IMR-90 (cell line): ENCODE measurements around the gene MRPL44. TPM values are rescaled to one million over a fixed set of nuclear protein-coding genes. Genes with fewer than 3 reads are reported as not detected.

Source experiments
- ATAC-seq: fragments of 200-7000 bp; cut with Tn5 transposase; 2 replicates; pipeline ENCODE4 v1.9.1; 2020; ENCODE audit warnings: low read depth, mild to moderate bottlenecking, moderate library complexity
- BruUV-seq: library from RNA; stranded (reverse); fragments of 400-500 nt; replicated peaks from 2 replicates; lab custom pipeline; 2021; lab: Mats Ljungman, UMichigan
- CTCF ChIA-PET: fragments of 300-600 bp; formaldehyde crosslinking; extraction: SDS; loops from one replicate; lab custom pipeline; 2021; ENCODE audit warnings: antibody characterized with exemption; lab: Yijun Ruan, JAX
- POLR2A ChIA-PET: fragments of 300-600 bp; sonication (Branson Sonifier 250); formaldehyde crosslinking; loops from one replicate; lab custom pipeline; 2022; ENCODE audit warnings: antibody characterized with exemption; ENCODE audit not compliant: unreplicated experiment; lab: Charles Lee
- DNase-seq: peaks from one replicate; pipeline ENCODE4 v3.0.0; 2013
- H2AFZ ChIP-seq: replicated peaks from 2 replicates; pipeline ENCODE3; 2013; ENCODE audit warnings: low read length, mild to moderate bottlenecking; ENCODE audit not compliant: poor library complexity
- H2AK5ac ChIP-seq: 2 replicates; pipeline ENCODE4 v1.6.1; 2013; ENCODE audit warnings: low read depth, low read length, inconsistent platforms
- H2AK9ac ChIP-seq: replicated peaks from 2 replicates; pipeline ENCODE3; 2013; ENCODE audit warnings: mild to moderate bottlenecking, low read depth, low read length, moderate library complexity; ENCODE audit not compliant: poor library complexity
- H2BK120ac ChIP-seq: 2 replicates; pipeline ENCODE4 v1.6.1; 2013; ENCODE audit warnings: low read depth, low read length, inconsistent platforms
- H2BK15ac ChIP-seq: 3 replicates; pipeline ENCODE4 v1.6.1; 2013; ENCODE audit warnings: low read depth, low read length, inconsistent platforms
- H2BK20ac ChIP-seq: 2 replicates; pipeline ENCODE4 v1.6.1; 2013; ENCODE audit warnings: low read depth, mild to moderate bottlenecking, inconsistent platforms, low read length, moderate library complexity
- H2BK5ac ChIP-seq: 2 replicates; pipeline ENCODE4 v1.6.1; 2013; ENCODE audit warnings: mild to moderate bottlenecking, low read depth, low read length, inconsistent platforms; ENCODE audit not compliant: poor library complexity, severe bottlenecking
- H3K14ac ChIP-seq: replicated peaks from 2 replicates; pipeline ENCODE4 v1.6.1; 2013; ENCODE audit warnings: low read depth, low read length, inconsistent platforms
- H3K18ac ChIP-seq: 2 replicates; pipeline ENCODE4 v1.6.1; 2013; ENCODE audit warnings: low read depth, low read length, control low read depth
- H3K23ac ChIP-seq: 2 replicates; pipeline ENCODE4 v1.6.1; 2013; ENCODE audit warnings: low read depth, low read length, inconsistent platforms
- H3K27ac ChIP-seq: 2 replicates; pipeline ENCODE4 v1.5.1; 2013; ENCODE audit warnings: mild to moderate bottlenecking, control low read depth, low read length; ENCODE audit not compliant: insufficient read depth
- H3K27me3 ChIP-seq: 2 replicates; pipeline ENCODE4 v1.6.1; 2013; ENCODE audit warnings: low read length; ENCODE audit not compliant: control insufficient read depth, insufficient read depth
- H3K36me3 ChIP-seq: 2 replicates; pipeline ENCODE4 v1.6.1; 2013; ENCODE audit warnings: low read length, mixed read lengths; ENCODE audit not compliant: control insufficient read depth, insufficient read depth
- H3K4ac ChIP-seq: 2 replicates; pipeline ENCODE4 v1.6.1; 2013; ENCODE audit warnings: low read depth, low read length, inconsistent platforms
- H3K4me1 ChIP-seq: 2 replicates; pipeline ENCODE4 v1.6.1; 2013; ENCODE audit warnings: low read length, mixed read lengths; ENCODE audit not compliant: control insufficient read depth, insufficient read depth
- H3K4me2 ChIP-seq: 2 replicates; pipeline ENCODE4 v1.6.1; 2013; ENCODE audit warnings: low read depth, mild to moderate bottlenecking, control low read depth, low read length, moderate library complexity
- H3K4me3 ChIP-seq: 2 replicates; pipeline ENCODE4 v1.5.1; 2013; ENCODE audit warnings: low read depth, mild to moderate bottlenecking, control low read depth, low read length, moderate library complexity; ENCODE audit not compliant: insufficient read depth
- H3K56ac ChIP-seq: 2 replicates; pipeline ENCODE4 v1.6.1; 2013; ENCODE audit warnings: low read length, inconsistent platforms; ENCODE audit not compliant: insufficient read depth; ENCODE audit errors: extremely low read depth
- H3K79me1 ChIP-seq, 2 experiments: 2 replicates each; pipeline ENCODE4 v1.6.1; 2013; ENCODE audit warnings: low read length in 2 of 2, inconsistent platforms in 1 of 2, low read depth in 1 of 2
- H3K9ac ChIP-seq: 2 replicates; pipeline ENCODE4 v1.6.1; 2013; ENCODE audit warnings: low read depth, low read length, control low read depth
- H3K9me1 ChIP-seq: 2 replicates; pipeline ENCODE4 v1.6.1; 2013; ENCODE audit warnings: low read length, inconsistent platforms; ENCODE audit not compliant: insufficient read depth
- H3K9me3 ChIP-seq: 2 replicates; pipeline ENCODE4 v1.6.1; 2013; ENCODE audit warnings: low read length; ENCODE audit not compliant: control insufficient read depth, insufficient read depth
- H4K20me1 ChIP-seq: 2 replicates; pipeline ENCODE4 v1.6.1; 2013; ENCODE audit warnings: low read length, inconsistent platforms; ENCODE audit not compliant: insufficient read depth
- H4K5ac ChIP-seq: 2 replicates; pipeline ENCODE4 v1.6.1; 2013; ENCODE audit warnings: mild to moderate bottlenecking, low read depth, low read length, control low read depth
- H4K8ac ChIP-seq, 2 experiments: 2 replicates each; pipeline ENCODE4 v1.6.1; 2013; ENCODE audit warnings: low read depth in 2 of 2, low read length in 2 of 2, control low read depth in 1 of 2, inconsistent platforms in 1 of 2
- H4K91ac ChIP-seq: 2 replicates; pipeline ENCODE4 v1.6.1; 2013; ENCODE audit warnings: low read depth, low read length, inconsistent platforms; ENCODE audit not compliant: insufficient read depth
- BHLHE40 ChIP-seq: fragments of 150-350 bp; IDR thresholded peaks from 2 replicates; pipeline ENCODE4 v1.6.1; 2016; ENCODE audit warnings: mild to moderate bottlenecking, low read depth, low read length
- CEBPB ChIP-seq: IDR thresholded peaks from 2 replicates; pipeline ENCODE4 v1.6.1; 2012; ENCODE audit warnings: low read depth, low read length, improper control_type of control experiment
- CHD1 ChIP-seq: IDR thresholded peaks from 2 replicates; pipeline ENCODE4 v1.6.1; 2012; ENCODE audit warnings: low read depth, low read length, improper control_type of control experiment
- CTCF ChIP-seq: conservative IDR thresholded peaks from 2 replicates; pipeline ENCODE4 v1.5.1; 2012; ENCODE audit warnings: mild to moderate bottlenecking, low read depth, low read length, improper control_type of control experiment
- ELK1 ChIP-seq: fragments of 150-350 bp; IDR thresholded peaks from 2 replicates; pipeline ENCODE4 v1.6.1; 2016; ENCODE audit warnings: low read depth, mild to moderate bottlenecking, low read length, moderate library complexity, borderline replicate concordance
- FOS ChIP-seq: fragments of 150-350 bp; IDR thresholded peaks from 2 replicates; pipeline ENCODE4 v1.6.1; 2016; ENCODE audit warnings: low read depth, low read length
- MAFK ChIP-seq: IDR thresholded peaks from 2 replicates; pipeline ENCODE4 v1.6.1; 2012; ENCODE audit warnings: low read depth, low read length, improper control_type of control experiment
- MAZ ChIP-seq: IDR thresholded peaks from 2 replicates; pipeline ENCODE4 v1.6.1; 2012; ENCODE audit warnings: low read depth, mild to moderate bottlenecking, low read length, improper control_type of control experiment, moderate library complexity, borderline replicate concordance
- MXI1 ChIP-seq: IDR thresholded peaks from 2 replicates; pipeline ENCODE4 v1.6.1; 2012; ENCODE audit warnings: low read depth, mild to moderate bottlenecking, low read length, moderate library complexity, borderline replicate concordance
- NFE2L2 ChIP-seq: fragments of 150-350 bp; IDR thresholded peaks from 2 replicates; pipeline ENCODE4 v1.6.1; 2016; ENCODE audit warnings: low read depth, mild to moderate bottlenecking, low read length
- POLR2A ChIP-seq: IDR thresholded peaks from 2 replicates; pipeline ENCODE4 v1.6.1; 2012; ENCODE audit warnings: mild to moderate bottlenecking, low read depth, low read length
- RAD21 ChIP-seq: IDR thresholded peaks from 2 replicates; pipeline ENCODE4 v1.6.1; 2012; ENCODE audit warnings: low read length, improper control_type of control experiment
- RCOR1 ChIP-seq: IDR thresholded peaks from 2 replicates; pipeline ENCODE4 v1.6.1; 2012; ENCODE audit warnings: mild to moderate bottlenecking, low read length, improper control_type of control experiment; ENCODE audit not compliant: insufficient replicate concordance
- RFX5 ChIP-seq: IDR thresholded peaks from 2 replicates; pipeline ENCODE4 v1.8.0; 2012; ENCODE audit warnings: low read depth, mild to moderate bottlenecking, low read length, moderate library complexity
- SMC3 ChIP-seq: fragments of 150-350 bp; IDR thresholded peaks from 2 replicates; pipeline ENCODE4 v1.6.1; 2016; ENCODE audit warnings: low read depth, mild to moderate bottlenecking, antibody characterized with exemption, low read length, moderate library complexity
- USF2 ChIP-seq: fragments of 150-350 bp; IDR thresholded peaks from 2 replicates; pipeline ENCODE4 v1.6.1; 2017; ENCODE audit warnings: mild to moderate bottlenecking, antibody characterized with exemption, low read length, low read depth
- WGBS, 2 experiments: methylation state at CpG; one replicate each; pipeline versions ENCODE4 v1.1.5 to v1.1.7; 2013; ENCODE audit warnings: missing lambda C conversion rate in 2 of 2; ENCODE audit not compliant: insufficient read length in 1 of 2; ENCODE audit errors: extremely low coverage in 2 of 2; 5-methylcytosine and 5-hydroxymethylcytosine counted together
- dilution Hi-C: fragments of 300-500 bp; cut with HindIII; formaldehyde crosslinking; loops from one replicate; pipeline ENCODE4 v1.14.3; 2018; ENCODE audit warnings: low sequenced_read_pairs; ENCODE audit not compliant: unreplicated experiment
- in situ Hi-C: fragments of 300-500 bp; cut with MboI; formaldehyde crosslinking; loops from 3 replicates; pipeline ENCODE4 v1.14.3; 2019; ENCODE audit warnings: low sequenced_read_pairs, inconsistent platforms, mixed read lengths
- intact Hi-C: fragments of 100-400 bp; cut with micrococcal nuclease; formaldehyde crosslinking; loops from 2 replicates; pipeline ENCODE4 v1.10.0; 2022
- polyA plus RNA-seq, 3 experiments: library from polyadenylated mRNA; depleted of rRNA; stranded (reverse); fragments of >200 nt; gene quantifications; 2 replicates each; pipeline ENCODE4 v1.2.3, GENCODE V29; 2012; ENCODE audit warnings: low replicate concordance in 1 of 3
- total RNA-seq: library from RNA; depleted of rRNA; stranded (reverse); fragments of >200 nt; gene quantifications from 2 replicates; pipeline ENCODE4 v1.2.3, GENCODE V29; 2012

Gene MRPL44
- total and polyA plus RNA-seq, 2 of the 4 experiments (the other 2 are of a cell fraction) = 18.6 to 20.1 TPM

- no TSS peak for BruUV-seq
- in situ Hi-C loops = no loop called here
These were observed 14.1 kb upstream of the MRPL44 start for GRCh38 chr2:223943135-223943534.

More at GRCh38 chr2:223943135-223943534, 14.1 kb upstream of the MRPL44 start:
- Histone ChIP-seq H3K9me3 (no peaks in the 10 kb centered on the region), H3K4me1 (peaks cover 9% of the 10 kb centered on the region), H3K9ac (peak overlapping the region; percentile 94), H3K27me3 (no peaks in the 10 kb centered on the region), H3K14ac (peak overlapping the region; percentile 96), H2AFZ (no peak overlapping the region), H3K23ac (peak overlapping the region; percentile 92), H3K4me3 (peak overlapping the region; percentile 91), H4K91ac (peak overlapping the region; percentile 84), H2BK20ac (peak overlapping the region; percentile 61), H3K18ac (no peak overlapping the region), H3K27ac (peak overlapping the region; percentile 78), H3K56ac (peak overlapping the region; percentile 36; the same call in 1 of the 2 replicates), H3K36me3 (no peaks in the 10 kb centered on the region), H3K79me1 (peaks cover 18 to 46% of the 10 kb centered on the region in 2 experiments), H3K4ac (peak overlapping the region; percentile 92), H3K9me1 (peaks cover 15% of the 10 kb centered on the region), H2BK15ac (peak overlapping the region; percentile 32; the same call in 2 of the 3 replicates), H2AK5ac (peak overlapping the region; percentile 84; the same call in 1 of the 2 replicates), H3K4me2 (peak overlapping the region; percentile 95), H2AK9ac (peak overlapping the region; percentile 21), H4K5ac (peak overlapping the region; percentile 12; the same call in 1 of the 2 replicates), H4K8ac (peak overlapping the region; percentile 15 to 72; a peak in 3 of 4 replicates), H2BK120ac (peak overlapping the region; percentile 92), H2BK5ac (peak overlapping the region; percentile 97), H4K20me1 (peaks cover 26% of the 10 kb centered on the region)
- DNase-seq (no peak), ATAC-seq (no peak)
- WGBS, 2 experiments = no CpG with 5 or more reads among the region's 1 CpG
- ChIA-PET POLR2A (interaction anchor here (0.6 kb wide), 1 partner anchor 342 kb away, joined by 3 read pairs; no protein-coding TSS in a partner anchor), CTCF (interaction anchor here (0.7 kb wide), 1 partner anchor 46 kb away, joined by 3 read pairs; no protein-coding TSS in a partner anchor)
- intact Hi-C loops (loop anchor here (10.0 kb wide), 1 partner anchor 248 kb away; no protein-coding TSS in a partner anchor), dilution Hi-C loops (no loop called here)
- TF ChIP-seq CHD1 (no peak), SMC3 (no peak), BHLHE40 (no peak), USF2 (no peak), NFE2L2 (no peak), POLR2A (no peak), MAFK (no peak), FOS (no peak), MAZ (no peak), RCOR1 (no peak), MXI1 (no peak), RAD21 (no peak), ELK1 (no peak), RFX5 (no peak), CTCF (no peak), CEBPB (no peak)
